IgD-negative memory B cell (primary cell): Measurements from ENCODE around the gene GSTO2. TPM values are rescaled to one million over a fixed set of nuclear protein-coding genes. Genes with fewer than 3 reads are reported as not detected.
A peak's percentile ranks its signal among the peaks of the same experiment; 100 is the strongest.

Experiments used
- H3K27ac Mint-ChIP-seq, 3 donors: one replicate each; pipeline ENCODE4 v1.8.0; 2020 to 2022; ENCODE audit warnings: mild to moderate bottlenecking in 3 of 3, mixed read lengths in 3 of 3, moderate library complexity in 1 of 3
- H3K27me3 Mint-ChIP-seq: one replicate; pipeline ENCODE4 v1.8.0; 2021; ENCODE audit warnings: mixed read lengths
- H3K36me3 Mint-ChIP-seq: one replicate; pipeline ENCODE4 v1.8.0; 2020; ENCODE audit warnings: mild to moderate bottlenecking, mixed read lengths
- H3K4me1 Mint-ChIP-seq, 3 donors: one replicate each; pipeline ENCODE4 v1.8.0; 2020 to 2022; ENCODE audit warnings: mixed read lengths in 3 of 3, mild to moderate bottlenecking in 1 of 3
- H3K4me3 Mint-ChIP-seq, 4 donors: one replicate each; pipeline ENCODE4 v1.8.0; 2020 to 2022; ENCODE audit warnings: mild to moderate bottlenecking in 4 of 4, mixed read lengths in 4 of 4, moderate library complexity in 3 of 4
- H3K9me3 Mint-ChIP-seq, 3 donors: one replicate each; pipeline ENCODE4 v1.8.0; 2020 to 2021; ENCODE audit warnings: mixed read lengths in 3 of 3, mild to moderate bottlenecking in 1 of 3
- polyA plus RNA-seq: library from polyadenylated mRNA; unstranded; fragments of 300-500 nt; fragmentation: Illumina TruSeq; gene quantifications from one replicate; pipeline ENCODE4 v1.2.3, GENCODE V29; 2021

The GSTO2 gene
- polyA plus RNA-seq, 1 donor from 2014 or later, result 0.90 TPM

DNA sequence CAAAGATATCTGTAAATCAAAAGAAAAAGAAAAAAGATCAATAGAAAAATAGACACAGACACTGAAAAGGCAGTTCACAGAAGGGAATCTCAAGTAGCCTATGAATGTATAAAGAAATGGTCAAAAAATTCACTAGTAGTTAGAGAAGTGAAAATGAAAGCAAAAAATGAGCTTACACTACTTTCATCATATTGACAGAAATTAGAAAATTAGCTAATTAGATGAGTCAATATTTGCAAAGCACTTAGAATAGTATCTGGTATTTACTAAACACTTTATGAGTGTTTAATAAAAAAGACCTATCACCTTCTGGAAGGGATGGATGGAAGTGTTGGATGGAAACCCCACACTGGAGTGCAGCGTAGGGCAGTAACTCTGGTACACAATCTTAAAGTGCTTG, 82.9 kb downstream of the GSTO2 start:
- peak overlapping the region; percentile 27 to 79 (median 70) for H3K27ac Mint-ChIP-seq
- no peaks in the 10 kb centered on the region for H3K36me3 Mint-ChIP-seq
- H3K27me3 Mint-ChIP-seq, result no peaks in the 10 kb centered on the region
- peak overlapping the region in 1 of 4 donors; percentile 66 for H3K4me3 Mint-ChIP-seq
- H3K9me3 Mint-ChIP-seq, result no peaks in the 10 kb centered on the region
- peaks cover 15 to 29% (median 20%) of the 10 kb centered on the region in 3 donors for H3K4me1 Mint-ChIP-seq

DNA sequence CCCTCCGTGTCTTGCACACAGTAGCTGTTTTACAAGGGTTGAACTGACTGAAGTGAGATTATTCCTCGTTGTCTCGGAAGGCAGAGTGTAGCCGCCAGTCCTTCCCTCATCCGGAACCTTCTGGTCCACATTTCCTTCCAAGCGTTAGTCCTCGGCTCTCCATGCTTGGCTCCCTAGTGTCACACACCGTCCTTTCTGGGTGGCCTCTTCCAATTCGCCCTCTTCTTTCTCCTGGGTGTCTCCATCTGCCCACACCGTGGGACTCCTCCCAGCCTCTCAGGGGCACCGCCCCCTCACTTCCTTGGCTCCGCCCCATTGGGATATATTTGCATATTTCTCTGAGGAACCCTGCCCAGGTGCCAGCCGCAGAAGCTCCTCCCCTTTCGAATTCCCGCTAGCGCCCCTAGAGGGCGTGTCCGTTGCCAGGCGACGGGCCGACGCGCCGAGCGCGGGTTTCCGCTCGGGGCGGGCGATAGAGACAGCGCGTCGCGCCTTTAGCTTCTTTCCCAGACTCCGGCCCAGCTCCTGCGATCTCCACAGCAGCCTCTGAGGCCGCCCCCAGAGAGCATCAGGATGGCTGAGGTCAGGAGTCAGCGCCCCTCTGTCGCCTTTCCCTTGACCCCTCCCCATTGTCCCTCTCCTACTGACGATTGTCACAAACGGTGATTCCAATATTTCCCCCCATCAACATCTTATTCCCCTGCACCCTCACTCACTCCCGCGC, 84.5 kb downstream of the GSTO2 start, which contains the start of gene CFAP58:
CFAP58 (plus strand) TSS at position 509 of the 724 bp plus-strand sequence; CDS start at position 574, 65 bp downstream.
- H3K9me3 Mint-ChIP-seq, result no peaks in the 10 kb centered on the region
- peak within 1 kb of the TSS in 1 of 4 donors; percentile 66 for H3K4me3 Mint-ChIP-seq
- H3K4me1 Mint-ChIP-seq, result peaks cover 12 to 17% (median 14%) of the 10 kb centered on the region in 3 donors
- H3K36me3 Mint-ChIP-seq, result no peaks in the 10 kb centered on the region
- H3K27me3 Mint-ChIP-seq, result no peaks in the 10 kb centered on the region
- H3K27ac Mint-ChIP-seq, result peak within 1 kb of the TSS; percentile 11 to 79 (median 70)

Other genes starting within 250 kb of the GSTO2 start
- gene COL17A1, start 183.3 kb upstream of the GSTO2 start, polyA plus RNA-seq, result not detected
- gene SFR1, start 147.0 kb upstream of the GSTO2 start, polyA plus RNA-seq, result 12.4 TPM
- not detected for gene CFAP43, start 36.8 kb upstream of the GSTO2 start, polyA plus RNA-seq
- 101 TPM for gene GSTO1, start 14.3 kb upstream of the GSTO2 start, polyA plus RNA-seq
- gene ITPRIP, start 69.3 kb downstream of the GSTO2 start, polyA plus RNA-seq, result 22.8 TPM
- not detected for gene CFAP58, start 84.6 kb downstream of the GSTO2 start, polyA plus RNA-seq